DLD1 (cell line): ENCODE measurements around the gene WRAP73.

ENCODE experiments used
- in situ Hi-C: cut with HindIII; loops from 2 replicates; pipeline ENCODE4 v1.10.0; 2017; ENCODE audit warnings: low sequenced_read_pairs

Gene WRAP73

DNA sequence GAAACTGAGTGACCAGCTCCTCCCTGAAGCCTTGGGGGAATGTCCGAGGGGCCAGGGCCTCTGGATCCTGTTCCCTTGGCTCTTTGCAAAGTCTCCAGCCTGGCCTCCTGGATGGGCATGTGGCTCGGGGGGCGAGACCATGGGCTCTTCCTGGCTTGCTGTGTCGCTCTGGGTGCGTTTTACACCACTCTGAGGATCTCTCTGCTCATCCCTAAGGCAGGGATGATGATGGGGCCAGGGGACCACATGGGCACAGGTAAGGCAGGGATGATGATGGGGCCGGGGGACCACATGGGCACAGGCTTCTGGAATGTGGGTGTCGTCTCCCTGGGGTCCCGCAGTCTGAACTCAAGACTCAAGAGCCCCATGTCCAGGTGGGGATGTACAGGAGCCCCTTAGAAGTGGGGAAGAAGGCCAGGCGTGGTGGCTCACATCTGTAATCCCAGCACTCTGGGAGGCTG, 20.1 kb upstream of the WRAP73 start:
- in situ Hi-C loops, result no loop called here

DNA sequence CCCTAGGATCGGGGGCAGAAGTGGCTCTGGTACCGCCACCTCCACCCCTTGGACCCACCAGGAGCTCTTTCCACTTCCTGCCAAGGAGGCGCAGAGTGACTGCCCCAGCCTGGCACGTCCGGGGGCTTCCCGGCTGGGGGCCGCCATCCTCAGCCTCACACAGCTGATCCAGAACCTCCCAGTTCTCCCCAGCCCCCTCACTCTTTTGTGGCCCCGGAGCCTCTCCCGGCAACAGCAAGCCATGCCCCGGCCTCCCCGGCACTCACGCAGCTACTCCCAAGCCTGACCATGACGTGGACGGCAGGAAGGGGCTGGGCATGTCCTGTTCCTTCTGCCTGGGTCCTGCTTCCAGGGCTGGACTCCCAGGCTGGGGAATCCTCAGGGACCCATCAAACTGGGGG, 19.5 kb upstream of the WRAP73 start:
- in situ Hi-C loops, result no loop called here

DNA sequence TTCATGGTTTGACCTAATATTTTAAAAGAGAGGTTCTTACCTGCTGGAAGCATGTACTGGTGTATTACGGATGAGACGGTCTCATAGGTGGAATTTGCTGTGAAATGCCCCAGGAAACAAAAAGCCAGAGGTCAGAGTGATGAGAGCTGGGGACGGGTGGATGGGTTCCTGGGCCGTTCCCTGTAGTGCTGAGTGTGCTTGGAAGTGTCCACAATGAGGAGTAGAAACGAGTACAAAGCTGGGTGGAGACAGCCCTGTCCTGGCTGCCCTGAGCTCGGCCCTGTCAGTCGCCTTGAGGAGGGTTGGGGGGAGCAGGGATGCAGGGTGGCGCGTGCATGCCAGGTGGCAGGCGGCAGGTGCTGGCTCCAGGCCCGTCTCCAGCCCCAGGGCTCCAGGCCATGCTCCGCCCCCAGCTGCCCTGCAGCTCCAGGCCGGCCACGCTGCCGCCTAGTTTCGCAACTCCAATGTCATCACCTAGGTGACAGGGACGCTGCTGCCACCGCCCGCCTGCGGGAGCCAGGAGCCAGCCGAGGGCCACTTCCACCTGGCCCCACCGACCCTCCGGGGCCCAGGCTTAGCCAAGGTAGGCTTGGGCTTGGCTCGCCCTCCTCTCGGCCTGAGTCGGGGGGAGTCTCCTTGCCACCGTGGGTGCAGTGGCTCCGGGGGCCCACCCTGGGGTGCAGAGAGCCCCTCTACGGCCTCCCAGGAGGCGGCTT, 18.8 kb upstream of the WRAP73 start:
- in situ Hi-C loops, result no loop called here

DNA sequence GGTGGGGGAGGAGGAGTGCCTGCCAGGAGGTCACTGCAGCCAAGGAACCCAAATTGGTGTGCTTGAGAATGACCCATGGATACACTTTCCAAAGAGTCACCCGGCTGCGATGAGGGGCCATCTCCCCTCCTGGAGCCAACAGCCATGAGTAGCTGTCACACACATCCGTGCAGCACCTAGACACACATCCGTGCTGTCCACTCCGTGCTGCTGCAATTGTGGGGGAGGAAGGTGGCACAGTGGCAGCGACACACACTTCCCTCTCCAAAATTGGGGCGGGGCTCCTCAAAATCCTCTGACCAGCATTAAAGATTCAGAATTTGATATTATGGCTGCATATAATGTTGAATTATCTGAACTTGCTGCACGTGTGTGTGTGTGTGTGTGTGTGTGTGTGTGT, 18.2 kb upstream of the WRAP73 start:
- in situ Hi-C loops, result no loop called here

DNA sequence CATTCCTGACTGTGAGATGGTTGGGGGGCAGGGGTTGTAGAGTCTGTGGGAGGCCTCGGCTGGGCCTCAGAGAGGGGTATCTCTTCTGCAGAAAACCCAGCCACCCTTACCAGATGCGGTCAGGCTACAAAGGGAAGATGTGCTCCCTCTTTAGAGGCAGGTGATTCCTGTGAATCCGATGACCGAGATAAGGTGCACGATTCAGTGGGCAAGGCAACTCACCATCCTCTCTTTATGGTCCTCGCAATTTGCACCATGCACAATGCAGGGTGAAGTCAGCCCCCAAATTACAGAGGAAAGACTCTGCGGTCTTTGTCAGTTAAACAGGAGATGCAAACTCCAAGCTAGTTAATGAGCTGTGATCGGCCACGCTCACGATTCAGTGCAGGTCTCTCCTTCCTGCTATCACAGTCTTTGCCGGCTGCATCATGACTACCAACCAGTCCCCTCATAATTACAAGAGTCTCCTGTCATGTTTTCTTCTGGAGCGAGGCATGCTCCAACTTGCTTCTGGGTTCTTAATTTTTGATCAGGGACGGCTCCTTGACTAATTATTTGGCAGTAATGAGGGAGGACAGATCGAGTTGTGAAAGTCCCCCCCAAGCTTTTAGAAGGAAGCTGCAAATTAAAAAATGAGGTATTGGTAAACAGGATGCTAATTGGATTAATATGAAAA, 14.9 kb upstream of the WRAP73 start:
- in situ Hi-C loops, result no loop called here

DNA sequence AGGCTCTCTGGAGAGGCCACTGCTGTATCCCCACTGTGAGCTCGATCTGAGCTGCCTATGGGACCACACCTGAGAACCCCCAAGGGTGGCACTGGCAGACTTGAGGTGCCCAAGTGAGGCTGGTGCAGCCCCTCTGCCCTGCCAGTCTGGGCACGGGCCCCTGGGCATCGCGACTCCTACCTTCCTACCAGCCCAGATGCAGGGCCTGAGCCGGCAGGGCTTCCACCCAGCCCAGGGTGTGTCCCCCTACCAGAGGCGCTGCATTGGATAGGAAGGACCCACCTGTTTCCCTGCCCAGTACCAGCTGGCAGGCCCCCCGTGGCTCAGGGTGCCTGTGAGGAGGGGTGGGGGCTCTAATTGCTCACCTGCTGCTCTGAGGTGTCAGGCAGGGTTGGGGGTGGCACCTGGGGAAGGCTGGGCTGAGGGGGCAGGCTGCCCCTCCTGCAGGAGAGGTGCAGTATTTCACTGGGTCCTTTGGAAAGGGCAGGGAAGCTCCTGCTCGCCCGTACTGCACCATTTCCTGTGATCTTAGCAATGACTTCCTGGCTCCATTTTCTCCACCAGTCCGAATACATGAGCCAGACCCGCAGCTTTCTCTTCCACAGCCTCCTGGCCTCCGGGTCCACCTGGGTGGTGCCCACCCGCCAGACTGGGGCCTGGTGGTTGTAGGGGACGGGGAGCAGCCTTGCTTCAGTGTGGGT, 14.2 kb upstream of the WRAP73 start:
- in situ Hi-C loops, result no loop called here

DNA sequence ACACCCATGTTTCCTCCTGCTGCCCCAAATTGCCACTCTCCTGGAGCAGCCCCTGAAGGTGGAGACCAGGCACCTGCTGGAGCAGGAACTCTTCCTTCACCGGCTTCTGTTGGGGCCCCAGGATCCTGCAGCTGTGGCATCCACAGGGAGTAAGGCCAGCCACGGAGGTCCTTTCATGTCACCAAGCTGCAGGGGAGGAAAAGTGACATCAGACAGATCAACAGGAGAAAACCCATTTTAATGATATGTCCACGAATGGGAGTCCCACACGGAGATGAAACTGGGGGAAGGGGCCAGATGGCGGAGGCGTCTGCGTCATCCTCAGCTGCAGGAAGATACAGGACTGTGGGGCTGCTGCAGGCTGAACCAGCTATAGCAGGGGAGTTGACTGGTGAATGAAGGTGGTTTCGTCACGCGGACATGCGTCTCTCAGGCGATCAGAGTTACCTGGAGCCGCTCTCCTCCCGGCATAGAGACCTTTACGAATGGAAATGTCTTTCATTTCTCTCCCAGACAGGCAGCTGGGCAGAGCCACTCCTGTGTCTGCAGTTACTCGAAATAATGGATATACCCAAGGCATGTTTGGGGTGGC, 12.3 kb upstream of the WRAP73 start:
- in situ Hi-C loops, result no loop called here

DNA sequence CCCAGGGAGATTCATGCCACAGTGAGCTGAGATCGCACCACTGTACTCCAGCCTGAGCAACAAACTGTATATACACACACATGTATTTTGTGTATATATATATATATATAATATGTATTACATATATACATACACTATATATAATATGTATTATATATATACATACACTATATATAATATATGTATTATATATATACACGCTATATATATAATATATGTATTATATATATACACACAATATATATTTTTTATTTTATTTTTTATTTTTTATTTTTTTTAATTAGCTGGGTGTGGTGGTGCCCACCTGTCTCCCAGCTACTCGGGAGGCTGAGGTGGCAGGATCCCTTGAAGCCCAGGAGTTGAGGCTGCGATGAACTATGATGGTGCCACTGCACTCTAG, 11.7 kb upstream of the WRAP73 start:
- in situ Hi-C loops, result no loop called here

DNA sequence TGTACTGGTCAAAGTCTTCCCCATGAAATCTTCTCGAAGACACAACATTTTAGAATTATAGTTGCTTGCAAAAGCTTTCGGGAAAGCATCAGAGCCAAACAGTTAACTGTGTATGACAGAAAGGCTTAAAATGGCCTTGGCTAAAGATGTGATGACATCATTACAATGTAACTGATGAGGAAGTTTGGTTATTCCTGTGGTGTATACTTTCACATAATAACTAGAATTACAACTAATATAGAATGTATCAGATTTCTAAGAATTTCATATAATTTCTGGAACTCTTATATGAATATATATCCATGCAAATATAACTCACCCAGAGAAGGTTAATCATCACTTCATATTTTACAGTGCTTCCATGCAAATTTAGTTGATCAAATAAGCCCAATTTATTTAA, 10.8 kb upstream of the WRAP73 start:
- in situ Hi-C loops, result no loop called here

DNA sequence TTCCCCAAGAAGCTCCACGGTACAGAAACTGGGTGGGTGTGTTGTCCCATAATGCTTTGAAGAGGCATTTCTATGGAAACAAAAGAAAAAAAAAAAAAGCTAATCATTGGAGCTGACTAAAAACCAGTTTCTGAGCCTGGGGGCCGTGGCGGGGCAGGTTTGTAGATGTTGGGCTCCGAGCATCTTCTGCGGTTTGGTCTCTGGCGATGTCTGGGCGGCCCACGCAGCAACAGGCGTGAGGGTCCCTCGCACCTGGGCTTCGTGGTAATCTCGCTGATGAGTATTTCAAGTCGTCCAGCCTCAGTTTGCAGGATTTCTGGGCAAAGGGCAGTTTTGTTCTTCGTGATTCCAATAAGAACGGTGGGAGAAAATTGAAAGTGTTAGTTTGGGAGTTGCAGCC, 9.2 kb upstream of the WRAP73 start:
- in situ Hi-C loops, result no loop called here

DNA sequence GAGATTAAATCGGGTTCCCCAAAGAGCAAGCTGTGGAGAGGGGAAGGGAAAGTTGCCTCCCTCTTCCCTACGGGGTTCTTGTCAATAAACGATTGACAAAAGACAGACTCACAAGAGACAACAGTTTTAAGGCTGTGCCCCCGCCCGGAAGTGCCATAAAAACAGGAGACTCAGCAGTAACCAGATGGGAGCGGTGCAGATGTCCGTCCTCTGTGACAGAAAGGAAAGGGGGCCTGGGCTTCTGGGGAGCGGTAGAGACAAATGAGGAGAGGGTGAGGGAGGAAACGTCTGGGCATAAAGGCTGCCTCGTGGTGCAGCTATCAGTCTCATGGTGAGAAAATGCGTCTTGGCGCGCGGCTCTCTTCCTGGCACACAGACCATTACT, 8.3 kb upstream of the WRAP73 start:
- in situ Hi-C loops, result no loop called here

DNA sequence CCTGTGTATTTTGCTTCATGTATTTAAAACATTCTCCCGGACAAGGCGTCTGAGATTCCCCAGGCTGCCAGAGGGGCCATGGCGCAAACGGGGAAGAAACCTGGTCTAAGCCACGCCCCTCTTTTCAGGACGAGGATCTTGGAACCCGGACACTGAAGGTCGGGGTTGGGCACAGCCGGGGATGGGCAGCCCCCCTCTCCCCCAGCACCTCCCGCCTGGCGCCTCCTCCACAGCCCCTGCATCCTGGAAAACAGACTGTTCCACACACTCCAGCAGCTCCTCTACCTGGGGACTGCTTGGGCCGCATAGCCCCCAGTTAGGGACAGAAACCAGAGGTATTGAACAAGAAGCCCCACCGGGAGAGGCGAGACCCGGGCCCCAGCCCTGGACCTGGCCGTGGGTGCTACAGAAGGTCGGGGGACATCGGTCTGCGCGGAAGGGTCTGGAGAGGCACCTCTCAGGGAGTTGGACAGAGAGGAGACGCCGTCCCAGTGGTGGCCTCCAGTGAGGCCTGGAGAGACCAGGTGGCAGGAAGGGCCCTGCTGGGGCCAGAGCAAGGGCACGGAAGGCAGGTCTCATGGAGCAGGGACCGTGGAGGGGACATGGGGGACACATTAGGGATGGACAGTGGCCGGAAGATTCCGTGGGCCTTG, 7.8 kb upstream of the WRAP73 start:
- in situ Hi-C loops, result no loop called here

DNA sequence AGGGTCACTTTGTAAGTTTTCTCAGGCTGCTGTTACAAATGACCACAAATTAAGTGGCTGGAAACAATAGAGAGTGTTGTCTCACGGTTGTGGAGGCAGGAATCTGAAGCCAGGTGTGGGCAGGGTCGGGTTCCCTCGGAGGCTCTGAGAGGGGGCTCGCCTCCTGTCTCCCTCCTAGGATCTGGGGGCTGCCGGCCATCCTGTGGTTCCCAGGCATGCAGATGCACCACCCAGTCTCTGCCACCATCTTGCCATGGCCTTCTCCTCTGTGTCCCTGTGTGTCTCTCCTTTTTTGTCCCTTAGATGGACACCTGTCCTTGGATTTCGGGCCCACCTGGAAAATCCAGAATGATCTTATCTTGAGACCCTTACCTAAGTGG, 7.2 kb upstream of the WRAP73 start:
- in situ Hi-C loops, result no loop called here

DNA sequence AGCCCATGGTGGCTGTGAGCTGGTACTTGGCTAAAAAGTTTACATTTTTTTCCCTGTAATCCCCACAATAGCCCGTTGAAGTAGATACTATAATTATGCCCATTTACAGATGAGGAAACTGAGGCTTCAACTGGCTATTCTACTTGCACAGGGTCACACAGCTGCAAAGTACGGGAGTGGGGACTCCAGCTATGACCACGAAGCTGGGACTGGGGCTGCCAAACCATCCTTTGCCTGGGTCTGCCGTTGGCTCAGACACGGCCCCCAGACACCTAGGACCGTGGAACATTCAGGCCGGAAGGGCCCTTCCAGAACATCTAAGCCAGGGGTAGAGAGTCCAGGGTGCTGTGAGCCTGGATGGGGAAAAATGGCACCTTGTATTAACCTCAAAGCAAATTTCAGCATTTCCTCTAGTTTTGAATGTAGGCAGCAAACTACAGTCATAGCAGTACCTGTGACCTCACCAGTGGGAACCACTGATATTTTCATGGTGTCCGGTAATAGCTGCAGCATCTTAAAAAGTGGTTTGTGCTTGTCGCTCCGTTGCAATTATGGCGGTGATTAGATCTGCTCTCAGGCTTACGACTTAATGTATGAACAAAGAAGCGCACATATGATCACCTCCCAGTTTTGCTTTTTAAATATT, 6.7 kb upstream of the WRAP73 start:
- in situ Hi-C loops, result no loop called here

DNA sequence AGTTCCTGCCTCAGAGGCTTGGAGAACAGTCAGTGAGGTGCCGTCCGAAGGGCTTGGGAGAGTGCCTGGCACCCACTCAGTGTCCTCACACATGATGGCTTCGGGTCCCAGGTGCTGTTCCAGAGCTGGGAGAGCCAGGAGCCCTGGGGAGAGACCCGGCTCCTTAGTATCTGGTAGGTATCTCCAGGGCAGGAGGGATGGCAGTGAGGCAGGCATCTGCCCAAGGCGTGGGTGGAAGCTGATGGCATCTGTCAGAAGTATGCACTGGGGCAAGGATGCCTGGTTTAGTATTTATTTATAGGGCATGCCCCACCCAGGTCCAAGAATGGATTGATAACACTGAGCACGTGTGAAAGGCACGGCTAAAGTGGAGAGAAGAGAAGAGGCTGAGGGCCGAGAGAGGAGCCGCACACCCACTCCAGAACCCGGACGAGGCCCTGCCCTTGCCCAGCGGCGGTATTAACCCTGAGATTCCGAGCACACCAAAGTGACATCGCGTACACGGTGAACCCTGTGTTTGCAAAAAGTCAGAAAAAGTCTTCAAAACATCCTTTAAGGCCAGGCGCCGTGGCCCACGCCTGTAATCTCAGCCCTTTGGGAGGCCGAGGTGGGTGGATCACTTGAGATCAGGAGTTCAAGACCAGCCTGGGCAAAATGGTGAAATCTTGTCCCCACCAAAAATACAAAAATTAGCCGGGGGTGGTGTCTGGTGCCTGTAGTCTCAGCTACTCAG, 4.8 kb upstream of the WRAP73 start:
- in situ Hi-C loops, result no loop called here

DNA sequence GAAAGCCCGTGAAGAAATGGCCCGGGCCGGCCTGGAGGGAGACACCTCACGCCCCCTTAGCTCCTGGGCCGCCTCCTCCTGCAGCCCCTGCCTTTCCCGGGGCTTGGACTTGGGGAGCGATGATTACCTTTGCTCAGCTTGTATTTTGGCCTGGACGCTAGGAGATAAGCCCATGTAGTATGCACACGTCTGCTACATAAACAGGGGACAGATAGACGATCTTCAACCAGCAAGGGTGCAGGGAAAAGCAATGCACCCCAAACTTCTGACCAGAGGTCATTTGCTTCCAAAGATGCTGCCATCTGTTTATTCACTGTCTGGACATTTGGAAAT, 3.3 kb upstream of the WRAP73 start:
- in situ Hi-C loops, result no loop called here

DNA sequence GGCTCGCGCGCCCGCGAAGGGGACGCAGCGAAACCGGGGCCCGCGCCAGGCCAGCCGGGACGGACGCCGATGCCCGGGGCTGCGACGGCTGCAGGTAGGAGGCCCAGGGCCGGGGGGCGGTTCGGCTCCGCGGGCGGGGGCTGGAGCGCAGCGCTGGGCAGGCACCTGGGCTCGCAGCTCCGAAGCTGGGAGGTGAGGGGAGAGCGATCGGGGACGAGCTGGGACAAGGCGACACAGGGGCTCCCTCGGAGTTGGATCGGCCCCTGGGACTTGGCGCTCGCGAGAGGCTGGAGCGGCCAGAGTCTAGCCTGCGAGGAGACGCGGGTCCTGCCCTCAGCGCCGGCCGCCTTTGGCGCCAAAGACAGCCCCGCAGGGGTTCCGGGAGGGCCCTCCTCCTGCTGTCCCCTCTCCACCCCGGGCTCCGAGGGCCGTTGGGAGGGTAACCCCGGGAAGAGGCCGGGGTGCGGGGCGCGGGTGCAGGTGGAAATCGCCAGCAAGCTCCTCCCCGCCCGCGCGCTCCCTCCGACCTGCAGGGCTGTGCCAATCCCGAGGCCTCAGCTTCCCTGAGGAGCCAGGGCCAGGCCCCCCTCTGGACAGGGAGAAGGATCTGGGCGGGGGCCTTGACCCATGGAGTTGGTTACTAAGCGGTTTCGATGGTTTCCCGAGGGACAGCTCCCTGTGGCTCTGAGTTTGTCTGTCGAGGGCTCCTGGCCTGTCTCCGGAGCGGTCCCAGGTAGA, 2.8 kb upstream of the WRAP73 start:
- in situ Hi-C loops, result no loop called here

DNA sequence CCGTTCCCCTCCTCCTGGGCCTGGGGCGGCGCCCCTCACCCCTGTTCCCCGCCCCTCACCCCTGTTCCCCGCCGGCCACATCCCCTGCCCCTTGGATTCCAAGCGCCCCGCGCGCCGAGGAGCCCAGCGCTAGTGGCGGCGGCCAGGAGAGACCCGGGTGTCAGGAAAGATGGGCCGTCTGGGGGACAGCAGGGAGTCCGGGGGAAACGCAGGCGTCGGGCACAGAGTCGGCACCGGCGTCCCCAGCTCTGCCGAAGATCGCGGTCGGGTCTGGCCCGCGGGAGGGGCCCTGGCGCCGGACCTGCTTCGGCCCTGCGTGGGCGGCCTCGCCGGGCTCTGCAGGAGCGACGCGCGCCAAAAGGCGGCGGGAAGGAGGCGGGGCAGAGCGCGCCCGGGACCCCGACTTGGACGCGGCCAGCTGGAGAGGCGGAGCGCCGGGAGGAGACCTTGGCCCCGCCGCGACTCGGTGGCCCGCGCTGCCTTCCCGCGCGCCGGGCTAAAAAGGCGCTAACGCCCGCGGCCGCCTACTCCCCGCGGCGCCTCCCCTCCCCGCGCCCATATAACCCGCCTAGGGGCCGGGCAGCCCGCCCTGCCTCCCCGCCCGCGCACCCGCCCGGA, 2.1 kb upstream of the WRAP73 start, which contains the start of gene TP73:
TSS of gene TP73 (plus strand) at position 587 of the 618 bp plus-strand sequence. CDS start 29,850 bp downstream, outside the sequence.
- in situ Hi-C loops, result no loop called here
